ENCODE measurements around the gene GRB2. TPM values are rescaled to one million over a fixed set of nuclear protein-coding genes. Genes with fewer than 3 reads are reported as not detected.
A peak's percentile ranks its signal among the peaks of the same experiment; 100 is the strongest.
"Not testable (repeated sequence)": the region's sequence is repeated elsewhere in the genome, so short reads cannot be mapped to it uniquely, and the experiment has no call there.

GRB2 gene
- total and polyA plus RNA-seq, 2 of the 8 experiments (the other 6 are each of a cell fraction or from before 2014, with no cell fraction given), result 44.2 to 101 TPM

DNA sequence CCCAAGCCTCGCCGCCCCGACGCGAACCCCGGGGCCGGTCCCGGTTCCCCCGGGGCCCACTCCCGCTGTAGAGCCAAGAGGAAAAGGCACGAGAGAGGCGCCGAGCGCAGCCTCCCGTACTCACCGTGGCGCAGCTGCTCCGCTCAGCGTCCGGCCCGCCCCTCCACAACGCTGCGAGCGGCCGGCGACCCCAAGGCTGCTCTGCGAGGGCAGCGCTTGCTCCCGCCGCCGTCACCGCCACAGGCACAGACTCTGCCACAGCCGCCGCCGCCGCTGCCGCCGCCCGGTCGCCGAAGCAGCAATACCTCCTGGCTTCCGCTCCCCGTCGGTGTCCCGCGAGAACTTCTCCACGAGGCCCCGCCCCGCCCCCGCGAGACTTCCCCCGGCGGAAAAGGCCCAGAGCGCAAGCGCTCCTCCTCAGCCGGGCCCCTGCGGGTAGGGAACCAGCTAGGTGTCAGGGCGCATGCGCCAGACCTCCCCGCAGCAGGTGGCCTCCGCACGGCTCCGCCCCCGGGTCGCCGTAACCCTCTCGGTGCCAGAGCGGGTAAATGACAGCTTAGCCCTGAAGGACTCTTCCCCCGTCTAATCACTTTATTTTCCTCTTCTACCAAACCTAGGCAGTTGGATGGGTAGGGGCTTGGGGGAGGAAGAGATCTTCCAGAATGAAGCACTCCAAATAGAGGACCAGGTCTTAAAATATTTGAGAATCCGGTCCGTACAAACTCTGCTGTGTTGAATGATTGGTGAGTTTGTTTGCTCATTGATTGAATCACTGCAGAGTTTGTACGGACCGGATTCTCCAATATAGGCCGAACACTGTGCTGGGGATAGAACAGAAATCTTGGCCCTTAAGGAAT, at the start of gene GRB2 (continued):
- peak; percentile 95 for TF ChIP-seq CHD2 (IDR thresholded peaks at IDR 0.05; ENCODE audit: low read length)
- no peak for TF ChIP-seq ZNF274 (IDR thresholded peaks at IDR 0.05; ENCODE audit: borderline replicate concordance, extremely low read depth, low read length)

DNA sequence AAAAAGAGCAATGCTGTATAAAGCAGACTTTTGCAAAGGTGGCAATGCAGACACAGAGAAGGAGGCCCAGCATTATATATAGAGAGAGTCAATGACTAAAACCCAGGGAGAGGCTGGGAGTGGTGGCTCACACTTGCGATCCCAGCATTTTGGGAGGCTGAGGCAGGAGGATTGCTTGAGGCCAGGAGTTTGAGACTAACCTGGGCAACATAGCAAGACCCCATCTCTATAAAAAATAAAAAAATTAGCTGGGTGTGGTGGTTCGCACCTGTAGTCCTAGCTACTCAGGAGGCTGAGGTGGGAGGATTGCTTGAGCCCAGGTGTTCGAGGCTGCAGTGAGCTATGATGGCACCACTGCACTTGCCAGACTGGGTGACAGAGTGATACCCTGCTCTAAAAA, 49.2 kb upstream of the GRB2 start:
- not testable (repeated sequence) for H2BK12ac ChIP-seq (ENCODE audit: low read depth, low read length); H3K9me3 ChIP-seq (ENCODE audit: insufficient read depth in 2 of 2, low read depth in 1 of 2, low read length in 1 of 2); H3K9ac ChIP-seq (replicated peaks in 1 of 4; ENCODE audit: extremely low read depth in 1 of 4, low read depth in 3 of 4, low read length in 3 of 4); H4K20me1 ChIP-seq (replicated peaks in 1 of 2; ENCODE audit: control insufficient read depth in 1 of 2, insufficient read depth in 2 of 2, low read length in 2 of 2); H2BK15ac ChIP-seq (ENCODE audit: low read length); H3K4me1 ChIP-seq (replicated peaks in 1 of 4; ENCODE audit: control insufficient read depth in 3 of 4, insufficient read depth in 4 of 4, low read length in 3 of 4); FAIRE-seq; H2AFZ ChIP-seq (ENCODE audit: low read length); H3K79me1 ChIP-seq (ENCODE audit: low read depth, low read length); H4K8ac ChIP-seq (ENCODE audit: extremely low read depth, insufficient read depth, low read length); H2AK5ac ChIP-seq (ENCODE audit: low read depth, low read length); H3K4me2 ChIP-seq (ENCODE audit: insufficient read depth in 1 of 2, low read depth in 2 of 2, low read length in 2 of 2); H3K23ac ChIP-seq (ENCODE audit: insufficient read length); H3K14ac ChIP-seq (ENCODE audit: insufficient read length); DNase-seq (ENCODE audit: low read depth in 1 of 2, low spot score in 2 of 2); H3K36me3 ChIP-seq (ENCODE audit: control insufficient read depth in 2 of 4, insufficient read depth in 4 of 4, low read length in 3 of 4); H2BK5ac ChIP-seq (ENCODE audit: low read depth, low read length); H4K91ac ChIP-seq (replicated peaks; ENCODE audit: insufficient read length, low read length); H3K4ac ChIP-seq (replicated peaks; ENCODE audit: insufficient read length, low read depth, low read length); H4K5ac ChIP-seq (ENCODE audit: insufficient read length, low read depth, low read length); H3K27me3 ChIP-seq (replicated peaks in 1 of 4; ENCODE audit: control insufficient read depth in 3 of 4, extremely low read depth in 1 of 4, insufficient read depth in 3 of 4, low read length in 3 of 4); H2BK120ac ChIP-seq (replicated peaks; ENCODE audit: low read depth, low read length); H3K18ac ChIP-seq (ENCODE audit: extremely low read depth, low read length); H3K56ac ChIP-seq (replicated peaks; ENCODE audit: insufficient read length, low read depth, low read length); H3K79me2 ChIP-seq (ENCODE audit: control insufficient read depth in 1 of 2, insufficient read depth in 2 of 2, low read length in 2 of 2); H2BK20ac ChIP-seq (ENCODE audit: low read length); H3K23me2 ChIP-seq (ENCODE audit: low read depth, low read length); H3K27ac ChIP-seq (ENCODE audit: low read depth, low read length); H3K4me3 ChIP-seq (ENCODE audit: extremely low read depth in 1 of 4, insufficient read depth in 2 of 4, low read depth in 3 of 4, low read length in 4 of 4)
- POLR2A ChIA-PET (ENCODE audit: partially characterized antibody), result interaction anchor here (0.8 to 3.6 kb wide), 3 partner anchors 11 to 194 kb away, joined by 3 to 17 read pairs (median 8); partner anchors contain the start of gene GGA3
- WGBS, 2 experiments (ENCODE audit: extremely low coverage in 1 of 2, insufficient coverage in 1 of 2, insufficient read length in 1 of 2, insufficient replicate concordance in 2 of 2, low coverage in 1 of 2, low lambda C conversion rate in 2 of 2, missing lambda C conversion rate in 1 of 2), result 95% methylated on average over 3 of the region's 3 CpGs; no CpG with 5 or more reads in 1 of the 2 experiments
- CTCF ChIA-PET (ENCODE audit: partially characterized antibody), result interaction anchor here (0.6 to 1.9 kb wide), 4 partner anchors 11 to 49 kb away, joined by 3 to 7 read pairs (median 4); no protein-coding TSS in a partner anchor

Data from H1 (cell line).